RKO (cell line): ENCODE measurements around the gene SPC25.
"Not testable (repeated sequence)": the region's sequence is repeated elsewhere in the genome, so short reads cannot be mapped to it uniquely, and the experiment has no call there.

Source experiments
- DNase-seq: peaks from one replicate; pipeline ENCODE4 v3.0.0-alpha.2; 2016; ENCODE audit warnings: low spot score

Gene SPC25

GRCh38 chr2:168901003-168901402 is 10.8 kb upstream of the SPC25 start, which contains the start of gene G6PC2:
Gene G6PC2, plus strand, starts transcription at chr2:168901291. Its CDS starts 41 bp downstream, at chr2:168901332.
- DNase-seq = no peak

- no peak for DNase-seq
These were observed 7.2 kb upstream of the SPC25 start for GRCh38 chr2:168897449-168897848.

- no peak for DNase-seq
These were observed 6.6 kb upstream of the SPC25 start for GRCh38 chr2:168896783-168897182.

- DNase-seq = peak; percentile 28
These were observed 5.5 kb upstream of the SPC25 start for GRCh38 chr2:168895771-168896170.

DNA sequence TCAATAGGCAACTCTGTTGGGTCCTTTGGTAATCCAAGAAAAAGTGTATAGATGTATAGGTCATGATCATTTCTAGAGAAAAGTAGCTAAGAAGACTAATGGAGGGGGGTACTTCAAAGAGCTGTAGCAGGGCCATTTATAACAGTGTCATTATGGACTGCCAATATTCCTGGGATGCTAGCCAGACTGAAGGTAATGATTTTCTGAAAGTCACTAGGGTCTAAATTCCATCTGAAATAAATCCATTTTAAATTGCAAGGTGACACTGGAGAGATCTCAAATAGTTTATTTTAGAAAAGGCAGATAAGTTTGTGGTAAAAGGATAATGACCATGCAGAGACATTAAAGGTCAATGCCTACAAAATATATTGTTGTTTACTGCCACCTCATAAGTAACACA is 4.5 kb upstream of the SPC25 start:
- DNase-seq = no peak

DNA sequence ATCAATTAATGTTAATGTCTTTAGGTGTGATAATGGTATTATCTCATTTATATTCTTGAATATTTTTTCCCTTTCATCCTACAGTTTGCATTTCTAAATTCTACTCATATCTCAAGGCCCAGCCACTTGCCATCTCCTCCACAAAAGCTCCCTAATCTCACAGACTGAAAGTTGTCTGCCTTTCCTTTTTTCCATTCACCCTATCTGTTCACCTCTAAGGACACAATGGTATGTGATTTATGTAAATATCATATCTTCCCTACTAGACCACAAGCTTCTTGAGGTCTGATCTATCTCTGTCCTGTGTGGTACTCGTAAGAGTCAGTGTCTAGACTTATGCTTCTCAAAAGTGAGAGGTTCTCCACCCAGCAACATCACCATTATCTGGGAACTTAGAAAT is 3.9 kb upstream of the SPC25 start:
- DNase-seq = no peak

GRCh38 chr2:168892327-168892726 is 2.1 kb upstream of the SPC25 start:
- DNase-seq = no peak

DNA sequence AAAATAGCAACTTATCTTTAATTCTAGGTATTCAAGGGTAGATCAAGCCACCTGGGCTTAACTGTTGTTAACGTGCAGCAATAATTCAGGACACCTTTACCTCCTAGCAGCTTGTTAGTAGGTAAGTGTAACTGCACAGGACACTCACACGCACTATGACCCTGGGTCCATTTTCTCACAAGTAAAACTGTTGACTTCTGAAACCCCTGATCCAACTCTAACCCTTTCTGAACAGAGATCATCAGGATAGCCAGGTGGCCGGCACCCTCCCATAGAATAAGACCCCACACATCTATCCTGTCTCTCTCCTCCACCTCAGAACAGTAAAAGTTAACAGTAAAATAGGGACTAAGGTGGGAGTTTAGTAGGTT is 610 bp downstream of the SPC25 start:
- peak; percentile 39 for DNase-seq

GRCh38 chr2:168884975-168885374 is 5.3 kb downstream of the SPC25 start:
- peak; percentile 76 for DNase-seq

DNA sequence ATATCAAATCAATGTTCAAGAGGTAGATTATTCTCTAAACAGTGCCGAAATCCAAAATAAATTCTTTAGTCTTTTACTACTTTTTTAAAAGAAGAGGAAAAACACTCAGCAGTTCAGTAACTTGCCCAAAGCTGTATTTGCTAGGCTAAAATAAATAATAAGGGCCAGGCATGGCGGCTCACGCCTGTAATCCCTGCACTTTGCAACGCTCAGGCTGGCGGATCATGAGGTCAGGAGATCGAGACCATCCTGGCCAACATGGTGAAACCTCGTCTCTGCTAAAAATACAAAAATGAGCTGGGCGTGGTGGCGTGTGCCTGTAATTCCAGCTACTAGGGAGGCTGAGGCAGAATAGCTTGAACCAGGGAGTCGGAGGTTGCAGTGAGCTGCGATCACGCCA is 8.1 kb downstream of the SPC25 start:
- DNase-seq = not testable (repeated sequence)

GRCh38 chr2:168874368-168875054 is 15.7 kb downstream of the SPC25 start:
- no peak for DNase-seq

- DNase-seq = not testable (repeated sequence)
These were observed 19.4 kb downstream of the SPC25 start for GRCh38 chr2:168870824-168871223.

DNA sequence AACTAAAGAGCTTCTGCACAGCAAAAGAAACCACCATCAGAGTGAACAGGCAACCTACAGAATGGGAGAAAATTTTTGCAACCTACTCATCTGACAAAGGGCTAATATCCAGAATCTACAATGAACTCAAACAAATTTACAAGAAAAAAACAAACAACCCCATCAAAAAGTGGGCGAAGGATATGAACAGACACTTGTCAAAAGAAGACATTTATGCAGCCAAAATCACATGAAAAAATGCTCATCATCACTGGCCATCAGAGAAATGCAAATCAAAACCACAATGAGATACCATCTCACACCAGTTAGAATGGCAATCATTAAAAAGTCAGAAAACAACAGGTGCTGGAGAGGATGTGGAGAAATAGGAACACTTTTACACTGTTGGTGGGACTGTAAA is 19.9 kb downstream of the SPC25 start:
- DNase-seq = not testable (repeated sequence)

DNA sequence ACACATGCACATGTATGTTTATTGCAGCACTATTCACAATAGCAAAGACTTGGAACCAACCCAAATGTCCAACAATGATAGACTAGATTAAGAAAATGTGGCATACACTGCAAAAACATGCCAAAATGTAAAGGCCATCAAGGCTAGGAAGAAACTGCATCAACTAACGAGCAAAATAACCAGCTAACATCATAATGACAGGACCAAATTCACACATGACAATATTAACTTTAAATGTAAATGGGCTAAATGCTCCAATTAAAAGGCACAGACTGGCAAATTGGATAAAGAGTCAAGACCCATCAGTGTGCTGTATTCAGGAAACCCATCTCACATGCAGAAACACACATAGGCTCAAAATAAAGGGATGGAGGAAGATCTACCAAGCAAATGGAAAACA is 23.1 kb downstream of the SPC25 start:
- not testable (repeated sequence) for DNase-seq

- DNase-seq = no peak
These were observed 32.1 kb downstream of the SPC25 start for GRCh38 chr2:168858146-168858545.

GRCh38 chr2:168855601-168856000 is 34.6 kb downstream of the SPC25 start:
- DNase-seq = no peak

DNA sequence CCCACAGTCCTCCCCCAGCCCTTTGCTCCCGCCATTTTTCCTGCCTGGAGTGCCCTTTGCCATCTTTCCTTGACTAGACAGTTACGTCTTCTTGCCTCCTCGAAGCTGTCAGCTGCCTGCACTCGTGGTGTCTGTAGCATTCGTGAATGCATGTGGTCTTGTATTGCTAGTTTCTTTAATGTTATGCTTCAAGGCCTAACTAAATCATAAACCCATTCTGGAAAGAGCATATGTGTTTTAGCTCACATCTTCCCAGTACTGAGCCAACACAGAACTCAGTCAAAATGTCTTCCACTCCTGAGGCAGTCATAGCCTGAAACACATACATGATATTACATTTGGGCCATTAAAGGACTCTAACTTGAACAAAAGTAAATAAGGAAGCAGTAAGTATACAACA is 35.6 kb downstream of the SPC25 start:
- DNase-seq = no peak

DNA sequence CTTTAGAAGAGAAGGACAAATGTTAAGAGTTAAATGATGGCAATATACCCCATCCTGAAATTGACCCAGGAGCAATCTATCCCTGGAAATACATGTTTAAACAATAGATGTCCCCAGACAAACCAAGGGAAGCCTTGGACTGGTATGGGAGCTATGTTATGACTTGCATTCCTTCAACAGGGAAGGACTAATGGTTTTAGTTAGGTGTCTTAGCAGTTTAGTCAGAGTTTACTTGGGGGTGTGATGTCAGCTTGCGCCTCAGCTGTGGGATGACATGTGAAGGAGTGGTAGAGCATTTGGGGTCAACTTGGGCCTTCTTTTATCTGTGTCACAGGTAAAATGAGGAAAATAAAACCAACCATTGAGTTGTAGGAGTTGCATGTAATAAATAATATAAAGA is 36.8 kb downstream of the SPC25 start:
- no peak for DNase-seq

DNA sequence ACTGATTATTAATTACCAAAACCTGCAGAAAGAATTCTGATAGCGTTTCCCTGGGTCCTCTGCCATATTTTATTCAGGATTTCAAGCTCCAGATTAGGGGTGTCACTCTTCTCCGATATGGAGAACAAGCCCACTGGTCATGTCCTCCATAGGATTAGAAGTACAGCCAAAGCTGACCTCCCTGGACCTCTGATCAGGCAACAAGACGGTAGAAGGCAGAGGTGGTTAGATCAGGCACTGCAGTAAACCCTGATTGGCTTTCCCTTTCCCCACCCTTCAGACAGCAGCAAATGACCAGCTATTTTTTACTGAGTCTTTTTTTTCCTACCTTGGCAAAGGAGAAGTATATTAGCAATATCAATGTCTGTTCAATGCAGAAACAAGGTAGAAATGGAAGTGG is 37.7 kb downstream of the SPC25 start:
- no peak for DNase-seq

GRCh38 chr2:168851674-168852320 is 38.4 kb downstream of the SPC25 start:
- DNase-seq = peak; percentile 27

DNA sequence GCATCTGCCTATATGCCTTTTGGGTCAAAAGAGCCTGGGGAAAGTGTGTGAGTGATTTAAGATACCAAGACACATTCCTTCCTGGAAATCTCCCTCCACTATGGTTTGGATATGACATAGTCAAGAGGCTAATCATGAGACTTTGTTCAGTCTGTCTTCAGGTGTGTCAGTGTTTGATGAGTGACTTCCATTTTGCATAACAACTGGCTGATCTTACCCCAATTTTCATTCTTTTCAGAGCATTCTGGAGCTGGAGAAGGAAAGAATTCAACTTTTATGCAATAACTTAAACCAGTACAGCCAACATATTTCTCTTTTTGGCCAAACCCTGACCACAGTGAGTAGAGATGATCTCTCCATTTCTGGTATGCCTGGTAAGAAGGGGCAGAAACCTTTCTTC is 39.4 kb downstream of the SPC25 start:
- DNase-seq = no peak

GRCh38 chr2:168849610-168850009 is 40.6 kb downstream of the SPC25 start:
- peak; percentile 8 for DNase-seq

DNA sequence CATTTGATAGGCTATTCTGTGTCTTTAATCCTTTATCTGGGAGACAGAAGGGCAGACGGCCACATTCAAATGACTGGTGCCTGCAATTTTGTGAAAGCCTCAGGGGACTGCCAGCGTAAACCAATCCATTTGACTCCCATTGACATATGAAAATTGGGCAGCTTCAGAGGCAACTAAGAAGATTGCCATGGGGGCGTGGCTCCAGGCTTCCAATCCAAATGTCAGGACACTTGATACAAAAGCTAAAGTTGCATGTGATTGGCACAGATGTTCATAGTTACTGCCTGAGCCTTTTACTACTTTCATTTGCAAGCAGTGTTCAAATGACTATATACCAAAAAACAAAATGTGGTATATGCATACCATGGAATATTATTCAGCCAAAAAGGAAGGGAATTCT is 42.0 kb downstream of the SPC25 start:
- DNase-seq = no peak

DNA sequence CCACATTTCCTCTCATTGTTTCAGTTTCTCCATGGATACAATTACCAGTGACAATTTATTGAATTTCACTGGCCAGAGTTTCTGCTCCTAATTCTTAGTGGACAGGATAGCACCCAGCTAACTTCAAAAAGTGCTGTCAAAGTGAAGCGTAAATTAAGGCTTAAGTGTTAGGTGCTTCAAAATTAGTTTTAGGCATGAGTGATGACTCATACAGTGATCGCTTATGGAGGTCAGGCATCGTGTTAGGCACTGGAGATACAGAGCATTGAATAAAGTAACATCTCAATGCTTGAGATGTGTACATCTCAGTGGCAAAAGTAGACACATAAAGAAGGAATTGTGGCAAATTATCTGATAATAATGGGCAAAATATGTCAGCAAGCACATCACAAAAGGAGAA is 47.0 kb downstream of the SPC25 start:
- no peak for DNase-seq
